Erythroblast (primary cell): ENCODE data around the gene ST3GAL3.
"Not testable (repeated sequence)": the region's sequence is repeated elsewhere in the genome, so short reads cannot be mapped to it uniquely, and the experiment has no call there.

Experiments
- DNase-seq, 2 experiments: peaks; one replicate each; lab custom pipeline; 2025; lab: John Stamatoyannopoulos, UW
- GATA1 ChIP-seq: IDR thresholded peaks from 2 replicates; pipeline ENCODE4 v1.6.1; 2011; ENCODE audit warnings: low read depth, mild to moderate bottlenecking, control low read depth, low read length, moderate library complexity
- POLR2A ChIP-seq: IDR thresholded peaks from 2 replicates; pipeline ENCODE4 v1.6.1; 2011; ENCODE audit warnings: mild to moderate bottlenecking, low read length

The ST3GAL3 gene

DNA sequence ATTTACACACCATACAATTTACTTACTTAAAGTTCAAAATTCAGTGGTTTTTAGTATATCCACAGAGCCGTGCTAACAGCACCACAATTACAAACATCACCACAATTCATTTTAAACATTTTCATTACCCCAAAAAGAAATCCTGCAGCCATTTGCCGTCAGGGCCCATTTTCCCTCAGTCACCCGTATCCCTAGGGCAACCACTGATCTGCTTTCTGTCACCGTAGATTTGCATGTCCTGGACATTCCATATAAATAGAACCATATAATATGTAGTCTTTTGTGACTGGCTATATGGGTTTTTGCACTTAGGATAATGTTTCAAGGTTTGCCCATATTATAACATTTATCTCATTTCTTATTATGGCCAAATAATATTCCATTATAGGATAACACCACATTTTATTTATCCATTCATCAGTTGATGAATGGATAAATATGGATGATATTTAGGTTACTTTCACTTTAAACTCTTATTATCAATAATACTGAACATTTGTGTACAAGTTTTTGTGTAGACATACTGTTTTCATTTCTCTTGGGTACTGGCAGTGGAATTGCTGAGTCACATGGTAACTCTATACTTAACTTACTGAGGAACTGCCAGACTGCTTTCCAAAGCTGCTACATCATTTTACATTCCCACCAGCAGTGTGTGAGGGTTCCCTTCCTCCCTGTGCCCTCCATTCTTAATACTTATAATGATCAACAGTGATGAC, 68.9 kb downstream of the ST3GAL3 start:
- peak; percentile 25 to 58 for DNase-seq
- TF ChIP-seq POLR2A (no peak), GATA1 (no peak)

DNA sequence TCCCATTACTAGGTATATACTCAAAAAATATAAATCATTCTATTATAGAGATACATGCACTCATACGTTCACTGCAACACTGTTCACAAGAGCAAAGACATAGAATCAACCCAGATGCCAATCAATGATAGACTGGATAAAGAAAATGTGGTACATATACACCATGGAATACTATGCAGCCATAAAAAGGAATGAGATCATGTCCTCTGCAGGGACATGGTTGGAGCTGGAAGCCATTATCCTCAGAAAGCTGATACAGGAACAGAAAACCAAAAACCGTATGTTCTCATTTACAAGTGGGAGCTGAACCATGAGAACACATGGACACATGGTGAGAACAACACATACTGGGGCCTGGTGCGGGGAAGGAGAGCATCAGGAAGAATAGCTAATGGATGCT, 70.6 kb downstream of the ST3GAL3 start:
- DNase-seq, result not testable (repeated sequence)

DNA sequence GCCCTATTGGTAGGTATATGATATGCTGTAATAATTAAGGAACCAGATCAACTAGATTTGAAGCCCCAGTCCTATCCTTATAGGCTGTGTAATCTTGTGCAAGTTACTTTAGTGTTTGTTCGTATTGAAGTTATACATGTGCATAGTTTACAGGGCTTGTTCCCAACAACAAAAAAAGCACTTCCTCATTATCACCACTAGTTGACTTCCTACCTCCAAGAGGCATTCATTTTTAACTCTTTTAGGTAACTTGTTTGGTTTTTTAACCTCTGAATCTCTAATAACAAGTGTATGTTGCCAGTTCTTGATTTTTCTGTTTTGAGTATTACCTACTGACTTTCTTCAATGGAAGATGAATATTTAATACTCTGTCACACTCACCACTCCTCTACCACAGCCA, 71.9 kb downstream of the ST3GAL3 start:
- no peak for DNase-seq
- TF ChIP-seq GATA1 (no peak), POLR2A (no peak)

DNA sequence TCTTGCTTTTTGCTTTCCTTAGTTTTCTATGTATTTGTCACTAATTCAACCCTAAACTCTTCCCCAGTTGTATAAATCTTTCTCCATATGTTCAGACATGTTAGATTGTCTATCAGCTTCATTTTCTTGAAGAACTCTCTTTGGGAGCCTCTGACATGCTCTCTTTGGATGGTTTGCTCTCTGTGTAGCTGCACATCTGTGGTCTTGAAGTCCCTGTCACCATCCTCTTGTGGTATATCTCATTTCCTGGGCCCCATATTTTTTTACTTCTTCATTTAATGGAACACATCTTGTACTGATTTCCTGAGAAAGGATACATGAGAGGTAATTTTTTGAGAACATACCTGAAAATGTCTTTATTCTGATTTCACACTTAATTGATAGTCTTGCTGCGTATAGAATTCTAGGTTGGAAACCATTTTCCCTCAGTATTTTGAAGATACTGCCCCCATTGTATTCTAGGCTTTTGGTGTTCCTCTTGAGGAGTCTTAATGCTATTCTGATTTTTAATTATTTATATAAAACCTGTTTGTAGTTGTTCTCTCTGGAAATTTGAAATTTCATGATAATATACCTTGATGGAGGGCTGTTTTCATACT, 72.6 kb downstream of the ST3GAL3 start:
- TF ChIP-seq GATA1, result no peak
- TF ChIP-seq POLR2A, result no peak
- no peak for DNase-seq

DNA sequence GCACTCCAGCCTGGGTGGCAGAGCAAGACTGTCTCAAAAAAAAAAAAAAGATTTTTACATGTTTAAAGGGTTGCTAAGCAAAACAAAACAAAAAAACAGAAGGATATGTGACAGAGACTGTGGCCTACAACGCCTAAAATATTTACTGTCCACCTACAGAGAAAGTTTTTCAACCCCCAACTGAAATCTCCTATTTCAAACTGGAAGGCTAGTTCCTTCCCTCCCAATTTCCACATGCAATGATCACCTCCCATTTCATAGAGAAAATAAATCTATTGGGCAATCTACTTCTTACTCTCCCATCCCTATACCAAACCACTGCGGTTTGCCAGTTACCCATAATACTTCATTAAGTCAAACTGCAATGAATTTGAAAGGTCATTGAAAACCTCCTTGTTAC, 74.2 kb downstream of the ST3GAL3 start:
- no peak for DNase-seq
- TF ChIP-seq POLR2A, result no peak
- no peak for TF ChIP-seq GATA1

DNA sequence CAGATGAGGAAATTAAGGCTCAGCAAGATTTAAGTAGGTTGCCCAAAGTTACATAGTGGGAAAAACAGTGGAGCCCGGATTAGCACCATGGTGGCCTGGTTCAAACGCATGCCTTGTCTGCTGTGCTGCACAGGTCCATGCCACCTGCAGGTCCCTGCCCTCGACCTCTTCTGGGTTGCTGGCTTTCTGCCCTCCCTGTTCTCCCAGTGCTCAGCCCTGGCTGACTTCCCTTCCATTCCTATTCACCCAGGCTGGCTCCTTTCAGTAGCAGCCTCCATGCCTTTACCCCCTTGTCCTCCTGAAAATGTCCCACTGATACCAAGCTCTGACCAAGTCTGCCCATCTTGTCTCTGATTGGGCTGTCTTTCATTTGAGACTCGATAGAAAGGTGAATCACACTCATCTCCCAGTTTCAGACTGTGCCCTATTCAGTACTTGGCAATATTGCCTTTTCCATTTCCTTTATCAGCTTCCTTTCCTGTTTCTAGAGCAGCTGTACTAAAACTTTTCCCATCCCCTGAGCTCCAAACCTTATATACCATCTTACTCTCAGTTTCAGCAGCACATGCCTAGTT, 75.8 kb downstream of the ST3GAL3 start:
- no peak for TF ChIP-seq POLR2A
- DNase-seq, result no peak

DNA sequence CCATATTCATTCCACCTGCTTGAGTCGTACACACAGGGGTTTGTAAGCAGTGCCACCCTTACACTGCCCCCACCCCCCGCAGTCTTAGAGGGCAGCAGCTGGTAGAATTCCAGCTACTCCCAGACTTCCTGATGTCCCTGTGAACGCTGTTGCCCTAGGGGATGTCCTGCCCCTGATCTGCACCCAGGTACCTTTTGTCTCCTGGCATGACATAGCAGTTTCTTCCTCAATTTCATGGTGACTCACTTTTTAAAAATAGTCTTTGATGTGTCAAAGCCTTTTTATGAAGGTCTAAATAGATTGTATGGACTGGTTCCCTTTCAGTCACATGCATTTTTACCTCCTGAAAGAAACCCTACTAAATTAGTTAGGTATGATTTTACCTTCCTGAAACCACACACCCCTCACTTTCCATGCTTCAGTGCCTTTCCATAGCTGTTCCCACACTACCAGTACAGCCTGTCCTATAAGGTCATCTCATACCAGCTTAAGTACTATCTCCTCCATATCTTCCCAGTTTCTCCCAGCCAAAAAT, 76.4 kb downstream of the ST3GAL3 start:
- TF ChIP-seq POLR2A (no peak), GATA1 (no peak)
- DNase-seq, result peak in 1 of 2 experiments; percentile 10

DNA sequence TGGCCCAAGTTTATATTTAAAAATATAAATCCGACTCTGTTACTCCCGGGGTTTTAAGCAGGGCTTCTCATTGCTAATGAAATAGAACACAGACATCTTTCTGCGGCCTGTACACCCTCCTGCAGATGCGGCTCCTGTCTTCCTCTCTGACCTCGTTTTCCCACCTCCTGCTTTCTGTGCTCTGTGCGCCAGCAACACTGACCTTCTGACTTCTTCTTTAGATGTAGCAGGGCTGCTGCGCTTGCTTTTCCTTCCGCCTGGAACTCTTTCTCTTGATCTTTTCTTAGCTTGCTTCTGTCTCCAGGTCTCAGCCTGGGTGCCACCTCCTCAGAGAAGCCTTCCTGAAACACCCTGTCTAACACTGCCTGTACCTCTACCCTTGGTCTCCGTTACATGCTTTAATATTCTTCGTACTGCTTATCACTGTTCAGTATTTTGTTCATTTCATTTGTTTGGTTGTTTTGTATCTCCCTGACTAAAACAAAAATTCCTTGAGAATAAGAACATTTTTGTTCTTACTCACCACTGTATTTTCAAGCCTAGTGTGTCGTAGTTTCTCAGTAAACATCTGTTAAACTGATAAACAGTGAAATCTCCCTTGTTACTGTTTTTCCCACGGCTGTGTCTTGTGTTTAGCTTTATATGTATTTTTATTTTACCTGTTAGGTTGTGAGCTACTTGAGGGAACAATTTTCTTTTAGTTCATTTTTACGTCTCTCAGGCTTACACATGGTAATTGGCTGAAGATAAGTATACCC, 79.0 kb downstream of the ST3GAL3 start:
- no peak for TF ChIP-seq GATA1
- no peak for TF ChIP-seq POLR2A
- DNase-seq, result no peak

DNA sequence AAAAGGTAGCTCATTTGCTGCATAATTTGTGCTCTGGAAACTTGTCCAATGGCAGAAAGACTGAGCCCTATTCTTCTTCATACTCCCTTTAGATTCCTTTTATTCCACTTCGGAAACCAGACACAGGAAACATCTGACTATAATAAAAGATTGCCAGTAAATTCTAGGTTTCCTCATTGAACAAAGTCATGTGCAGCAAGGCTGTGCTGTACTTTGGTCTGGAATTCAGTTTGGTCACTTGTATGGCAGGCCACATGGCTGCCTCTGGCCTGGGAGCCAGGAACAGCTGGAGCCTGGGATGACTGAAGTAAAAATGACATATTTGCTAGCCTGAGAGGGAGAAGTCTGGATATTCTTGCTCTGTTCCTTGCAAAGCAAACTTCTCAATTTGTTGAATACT, 79.6 kb downstream of the ST3GAL3 start:
- no peak for DNase-seq
- TF ChIP-seq GATA1 (no peak), POLR2A (no peak)

DNA sequence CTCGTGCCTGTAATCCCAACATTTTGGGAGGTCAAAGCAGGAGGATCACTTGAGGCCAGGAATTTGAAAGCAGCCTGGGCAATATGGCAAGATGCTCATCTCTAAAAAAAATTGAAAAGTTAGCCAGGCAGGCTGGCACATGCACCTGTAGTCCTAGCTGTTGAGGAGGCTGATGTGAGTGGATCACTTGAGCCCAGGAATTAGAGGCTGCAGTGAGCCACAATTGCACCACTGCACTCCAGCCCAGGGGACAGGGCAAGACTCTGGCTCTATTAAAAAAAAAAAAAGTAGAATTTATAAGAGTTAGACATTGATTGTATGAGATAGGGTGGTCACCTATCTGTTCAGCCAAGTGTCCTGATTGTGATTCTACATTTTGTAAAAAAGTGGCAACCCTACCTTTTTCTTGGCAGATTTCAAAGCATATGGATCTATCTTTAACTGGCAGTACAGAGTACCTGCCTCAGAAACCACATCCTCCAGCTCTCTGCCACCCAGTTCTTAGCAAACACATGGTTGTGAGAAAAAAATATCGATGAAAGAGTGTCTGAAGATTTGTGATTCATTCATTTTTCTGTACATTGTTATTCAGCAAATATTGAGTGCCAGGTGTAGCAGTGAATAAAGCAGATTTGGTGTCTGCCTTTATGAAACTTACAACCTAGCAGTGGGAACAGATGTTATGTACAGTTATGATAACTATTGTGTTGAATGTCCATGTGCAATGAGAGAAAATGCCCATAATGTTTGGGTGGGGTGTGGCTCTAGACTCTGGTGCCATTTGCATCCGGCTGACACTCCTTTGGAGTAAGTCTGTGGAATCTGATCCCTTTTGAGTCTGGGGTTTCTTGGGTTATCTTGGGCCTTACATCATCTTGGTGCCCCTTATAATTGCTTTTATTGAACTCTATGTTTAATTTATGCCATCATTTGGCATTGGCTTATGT, 82.5 kb downstream of the ST3GAL3 start:
- TF ChIP-seq POLR2A (no peak), GATA1 (no peak)

DNA sequence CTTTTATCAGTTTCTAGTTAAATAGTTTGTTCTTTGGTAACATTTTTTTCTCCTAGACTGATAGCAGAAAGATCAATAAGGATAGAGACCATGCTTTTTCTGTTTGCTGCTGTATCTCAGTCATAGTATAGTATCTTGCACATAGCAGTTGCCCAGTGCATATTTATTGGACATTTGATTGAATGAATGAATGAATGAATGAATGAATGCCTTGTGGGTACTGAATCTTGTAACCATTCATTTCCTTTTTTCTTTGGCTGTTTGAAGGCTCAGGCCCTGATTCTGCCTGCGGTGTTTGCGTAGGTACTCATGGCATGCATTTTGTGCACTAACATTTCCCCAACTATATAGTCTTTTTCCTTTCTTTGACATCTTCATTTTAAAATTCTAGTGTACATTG, 83.9 kb downstream of the ST3GAL3 start:
- no peak for DNase-seq
- TF ChIP-seq GATA1 (no peak), POLR2A (no peak)

More for the DNA sequence above, 82.5 kb downstream of the ST3GAL3 start:
- no peak for DNase-seq

DNA sequence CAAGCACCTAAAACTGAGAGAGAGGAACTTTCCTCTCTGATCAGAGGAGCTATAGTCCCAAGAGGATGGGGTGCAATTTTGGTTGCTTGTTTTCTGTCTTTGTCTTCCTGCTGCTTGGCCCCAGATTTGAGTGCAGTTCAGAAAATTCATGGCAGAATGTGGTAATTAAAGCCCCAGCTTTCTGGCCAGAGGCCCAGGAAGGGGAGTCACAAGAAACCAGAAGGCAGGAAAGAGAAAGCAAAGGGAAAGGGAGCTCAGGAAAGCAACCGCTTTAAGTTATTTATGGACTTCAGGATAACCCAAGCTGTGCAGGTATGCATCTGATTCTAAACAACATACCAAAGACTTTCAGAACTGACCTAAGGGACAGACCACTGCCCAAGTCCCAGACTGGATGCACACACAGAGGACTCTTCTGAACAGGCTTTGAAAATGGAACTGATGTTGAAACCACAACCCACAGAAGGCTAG, 88.8 kb downstream of the ST3GAL3 start:
- no peak for DNase-seq
- no peak for TF ChIP-seq POLR2A
- TF ChIP-seq GATA1, result no peak

DNA sequence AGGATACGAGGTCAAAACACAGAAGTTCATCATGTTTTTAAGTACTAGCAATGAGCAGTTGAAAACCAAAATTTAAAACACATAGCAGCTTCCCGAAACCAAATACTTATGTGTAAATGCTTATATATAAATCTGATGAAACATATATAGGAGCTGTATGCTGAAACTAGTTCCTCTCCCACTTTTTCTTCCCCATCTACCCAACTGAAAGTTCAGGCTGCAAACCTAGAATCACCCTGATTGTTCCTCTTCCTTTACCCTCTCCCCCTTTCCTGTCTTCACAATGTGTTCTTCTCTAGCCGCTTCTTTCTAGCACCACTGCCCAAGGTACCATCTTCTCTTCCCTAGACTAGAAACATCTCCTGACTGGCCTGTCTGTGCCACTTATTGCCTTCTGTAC, 90.6 kb downstream of the ST3GAL3 start:
- DNase-seq, result no peak
- TF ChIP-seq GATA1 (no peak), POLR2A (no peak)
